SK-N-SH treated with all-trans-retinoic acid at 6 μM for 48 hours (cell line): Measurements from ENCODE around the gene FBLN2.
A peak's percentile ranks its signal among the peaks of the same experiment; 100 is the strongest.

Experiments used
- ATAC-seq: fragments of 200-7000 bp; cut with Tn5 transposase; 3 replicates; pipeline ENCODE4 v1.9.1; 2020; ENCODE audit warnings: mild to moderate bottlenecking, moderate library complexity
- ARNTL ChIP-seq: fragments of 450-650 bp; formaldehyde crosslinking; IDR thresholded peaks from 2 replicates; pipeline ENCODE4 v1.5.0; 2020; ENCODE audit warnings: low read depth, mild to moderate bottlenecking, moderate library complexity, borderline replicate concordance
- BACH2 ChIP-seq: fragments of 250-450 bp; sonication (Bioruptor Pico); IDR thresholded peaks from 2 replicates; pipeline ENCODE4 v1.9.0; 2021; ENCODE audit warnings: mild to moderate bottlenecking, borderline replicate concordance
- CSDC2 ChIP-seq: fragments of 250-450 bp; sonication (Bioruptor Pico); IDR thresholded peaks from 2 replicates; pipeline ENCODE4 v1.5.0; 2020; ENCODE audit warnings: mild to moderate bottlenecking, moderate library complexity
- ESRRG ChIP-seq: fragments of 250-450 bp; sonication (Bioruptor Pico); IDR thresholded peaks from 2 replicates; pipeline ENCODE4 v1.6.1; 2021; ENCODE audit warnings: mild to moderate bottlenecking
- ISL1 ChIP-seq: fragments of 250-450 bp; sonication (Bioruptor Pico); IDR thresholded peaks from 2 replicates; pipeline ENCODE4 v2.1.2; 2022; ENCODE audit warnings: mild to moderate bottlenecking, moderate library complexity
- PATZ1 ChIP-seq: fragments of 250-450 bp; sonication (Bioruptor Pico); IDR thresholded peaks from 2 replicates; pipeline ENCODE4 v1.8.0; 2020; ENCODE audit warnings: mild to moderate bottlenecking, moderate library complexity, borderline replicate concordance
- PPARA ChIP-seq: fragments of 250-450 bp; sonication (Bioruptor Pico); IDR thresholded peaks from 2 replicates; pipeline ENCODE4 v1.5.0; 2020; ENCODE audit warnings: mild to moderate bottlenecking, borderline replicate concordance
- RARB ChIP-seq: fragments of 250-450 bp; sonication (Bioruptor Pico); IDR thresholded peaks from 2 replicates; pipeline ENCODE4 v1.8.0; 2021; ENCODE audit warnings: mild to moderate bottlenecking, moderate library complexity
- TCF4 ChIP-seq: fragments of 250-450 bp; sonication (Bioruptor Pico); IDR thresholded peaks from 2 replicates; pipeline ENCODE4 v1.8.0; 2021; ENCODE audit warnings: mild to moderate bottlenecking, moderate library complexity, borderline replicate concordance
- TOX ChIP-seq: fragments of 250-450 bp; sonication (Bioruptor Pico); IDR thresholded peaks from 2 replicates; pipeline ENCODE4 v1.8.0; 2021; ENCODE audit warnings: mild to moderate bottlenecking, moderate library complexity, borderline replicate concordance
- TSHZ2 ChIP-seq: fragments of 250-450 bp; sonication (Bioruptor Pico); IDR thresholded peaks from 2 replicates; pipeline ENCODE4 v1.5.0; 2020; ENCODE audit warnings: mild to moderate bottlenecking, moderate library complexity
- ZC3H10 ChIP-seq: fragments of 250-450 bp; sonication (Bioruptor Pico); IDR thresholded peaks from 2 replicates; pipeline ENCODE4 v1.5.1; 2021; ENCODE audit warnings: mild to moderate bottlenecking, moderate library complexity
- ZFP3 ChIP-seq: fragments of 250-450 bp; sonication (Bioruptor Pico); IDR thresholded peaks from 2 replicates; pipeline ENCODE4 v1.5.0; 2020; ENCODE audit warnings: mild to moderate bottlenecking, moderate library complexity
- ZNF565 ChIP-seq: fragments of 450-650 bp; formaldehyde crosslinking; conservative IDR thresholded peaks from 2 replicates; pipeline ENCODE4 v1.5.0; 2020; ENCODE audit warnings: low read depth, mild to moderate bottlenecking, moderate library complexity
- ZNF8 ChIP-seq: fragments of 450-650 bp; formaldehyde crosslinking; IDR thresholded peaks from 2 replicates; pipeline ENCODE4 v1.5.0; 2020; ENCODE audit warnings: mild to moderate bottlenecking, moderate library complexity
- TF ChIP-seq, protein P1 (sequence below): fragments of 250-450 bp; sonication (Bioruptor Pico); IDR thresholded peaks from 2 replicates; pipeline ENCODE4 v1.8.0; 2021; ENCODE audit warnings: low read depth, mild to moderate bottlenecking, moderate library complexity, borderline replicate concordance
- TF ChIP-seq, protein P2 (sequence below): fragments of 250-450 bp; sonication (Bioruptor Pico); IDR thresholded peaks from 2 replicates; pipeline ENCODE4 v1.5.1; 2021; ENCODE audit warnings: mild to moderate bottlenecking, moderate library complexity
- TF ChIP-seq, protein P3 (sequence below): fragments of 250-450 bp; sonication (Bioruptor Pico); IDR thresholded peaks from 2 replicates; pipeline ENCODE4 v1.5.1; 2020; ENCODE audit warnings: low read depth, mild to moderate bottlenecking, moderate library complexity

The FBLN2 gene

DNA sequence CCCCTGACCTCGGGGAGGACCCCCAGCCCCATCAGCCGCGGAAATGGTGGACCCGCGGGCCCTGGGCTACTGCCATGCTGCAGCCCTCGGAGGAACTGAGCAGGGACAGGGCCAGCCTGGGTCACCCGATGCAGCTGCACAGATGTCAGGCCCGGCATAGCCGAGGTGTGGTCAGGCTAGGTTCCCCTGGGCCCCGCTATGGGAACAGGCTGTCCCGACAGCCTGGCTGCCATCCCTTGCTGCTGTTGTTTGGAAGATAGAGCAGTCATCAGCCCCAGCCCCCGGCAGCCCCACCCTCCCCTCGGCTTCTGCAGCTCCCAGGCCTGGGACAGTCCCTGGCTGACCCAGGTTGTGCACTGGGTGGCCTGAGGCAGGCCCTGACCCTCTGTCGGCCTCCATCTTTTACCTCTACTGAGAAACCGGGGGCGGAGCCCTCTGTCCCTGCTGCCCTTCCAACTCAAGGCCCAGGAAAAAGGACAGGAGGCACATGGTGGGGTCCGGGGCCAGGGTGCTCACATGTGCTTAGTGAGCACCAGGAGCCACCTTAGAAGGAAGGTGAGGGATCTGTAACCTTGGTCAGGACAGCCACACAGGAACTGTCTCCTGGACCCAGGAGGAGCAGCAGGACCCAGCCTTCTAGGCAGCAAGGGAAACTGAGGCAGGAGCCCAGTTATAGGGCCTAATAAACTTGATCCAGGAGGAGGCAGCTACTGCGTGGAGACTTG lies 31.5 kb upstream of the FBLN2 start:
- no peak for ATAC-seq
- TF ChIP-seq RARB (no peak), BACH2 (CRISPR knock-in tag) (no peak), ZNF8 (no peak), ARNTL (CRISPR knock-in tag) (no peak), TOX (CRISPR knock-in tag) (no peak), ISL1 (CRISPR knock-in tag) (no peak), TSHZ2 (no peak), PPARA (CRISPR knock-in tag) (no peak), ZC3H10 (CRISPR knock-in tag) (no peak), ZNF565 (CRISPR knock-in tag) (no peak), PATZ1 (CRISPR knock-in tag) (no peak)
- TF ChIP-seq, protein P1, sequence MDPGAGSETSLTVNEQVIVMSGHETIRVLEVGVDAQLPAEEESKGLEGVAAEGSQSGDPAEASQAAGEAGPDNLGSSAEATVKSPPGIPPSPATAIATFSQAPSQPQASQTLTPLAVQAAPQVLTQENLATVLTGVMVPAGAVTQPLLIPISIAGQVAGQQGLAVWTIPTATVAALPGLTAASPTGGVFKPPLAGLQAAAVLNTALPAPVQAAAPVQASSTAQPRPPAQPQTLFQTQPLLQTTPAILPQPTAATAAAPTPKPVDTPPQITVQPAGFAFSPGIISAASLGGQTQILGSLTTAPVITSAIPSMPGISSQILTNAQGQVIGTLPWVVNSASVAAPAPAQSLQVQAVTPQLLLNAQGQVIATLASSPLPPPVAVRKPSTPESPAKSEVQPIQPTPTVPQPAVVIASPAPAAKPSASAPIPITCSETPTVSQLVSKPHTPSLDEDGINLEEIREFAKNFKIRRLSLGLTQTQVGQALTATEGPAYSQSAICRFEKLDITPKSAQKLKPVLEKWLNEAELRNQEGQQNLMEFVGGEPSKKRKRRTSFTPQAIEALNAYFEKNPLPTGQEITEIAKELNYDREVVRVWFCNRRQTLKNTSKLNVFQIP (CRISPR knock-in tag), result no peak
- TF ChIP-seq, protein P2, sequence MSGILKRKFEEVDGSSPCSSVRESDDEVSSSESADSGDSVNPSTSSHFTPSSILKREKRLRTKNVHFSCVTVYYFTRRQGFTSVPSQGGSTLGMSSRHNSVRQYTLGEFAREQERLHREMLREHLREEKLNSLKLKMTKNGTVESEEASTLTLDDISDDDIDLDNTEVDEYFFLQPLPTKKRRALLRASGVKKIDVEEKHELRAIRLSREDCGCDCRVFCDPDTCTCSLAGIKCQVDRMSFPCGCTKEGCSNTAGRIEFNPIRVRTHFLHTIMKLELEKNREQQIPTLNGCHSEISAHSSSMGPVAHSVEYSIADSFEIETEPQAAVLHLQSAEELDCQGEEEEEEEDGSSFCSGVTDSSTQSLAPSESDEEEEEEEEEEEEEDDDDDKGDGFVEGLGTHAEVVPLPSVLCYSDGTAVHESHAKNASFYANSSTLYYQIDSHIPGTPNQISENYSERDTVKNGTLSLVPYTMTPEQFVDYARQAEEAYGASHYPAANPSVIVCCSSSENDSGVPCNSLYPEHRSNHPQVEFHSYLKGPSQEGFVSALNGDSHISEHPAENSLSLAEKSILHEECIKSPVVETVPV (CRISPR knock-in tag), result no peak

DNA sequence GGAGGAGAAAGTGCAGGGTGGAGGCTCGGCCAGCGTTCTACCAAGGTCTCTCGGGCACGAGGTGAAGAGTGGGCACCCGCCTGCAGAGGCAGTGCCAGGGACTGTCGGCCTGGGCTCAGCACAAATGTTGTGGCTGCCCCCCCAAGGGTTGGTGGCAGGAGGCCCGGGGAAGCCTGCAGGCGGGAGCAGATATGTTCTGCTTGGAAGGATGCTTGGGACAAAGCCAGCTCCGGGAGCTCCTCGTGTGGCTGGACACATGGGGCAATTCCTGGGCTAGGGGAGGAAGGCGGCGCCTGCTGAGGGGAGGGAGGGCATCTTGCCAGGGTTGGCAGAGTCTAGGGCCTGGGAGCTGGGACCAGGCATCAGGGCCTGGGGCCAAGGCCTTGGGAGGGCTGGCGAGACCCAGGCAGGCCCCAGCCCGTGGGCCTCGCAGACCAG lies 30.4 kb upstream of the FBLN2 start:
- peak; percentile 12; the same call in 2 of the 3 replicates for ATAC-seq
- TF ChIP-seq ZNF565 (CRISPR knock-in tag) (no peak), ARNTL (CRISPR knock-in tag) (no peak), ZFP3 (CRISPR knock-in tag) (no peak), ESRRG (no peak), TOX (CRISPR knock-in tag) (no peak), TCF4 (CRISPR knock-in tag) (no peak), ISL1 (CRISPR knock-in tag) (no peak), ZC3H10 (CRISPR knock-in tag) (no peak), PPARA (CRISPR knock-in tag) (no peak), CSDC2 (no peak)
- TF ChIP-seq, protein P3, sequence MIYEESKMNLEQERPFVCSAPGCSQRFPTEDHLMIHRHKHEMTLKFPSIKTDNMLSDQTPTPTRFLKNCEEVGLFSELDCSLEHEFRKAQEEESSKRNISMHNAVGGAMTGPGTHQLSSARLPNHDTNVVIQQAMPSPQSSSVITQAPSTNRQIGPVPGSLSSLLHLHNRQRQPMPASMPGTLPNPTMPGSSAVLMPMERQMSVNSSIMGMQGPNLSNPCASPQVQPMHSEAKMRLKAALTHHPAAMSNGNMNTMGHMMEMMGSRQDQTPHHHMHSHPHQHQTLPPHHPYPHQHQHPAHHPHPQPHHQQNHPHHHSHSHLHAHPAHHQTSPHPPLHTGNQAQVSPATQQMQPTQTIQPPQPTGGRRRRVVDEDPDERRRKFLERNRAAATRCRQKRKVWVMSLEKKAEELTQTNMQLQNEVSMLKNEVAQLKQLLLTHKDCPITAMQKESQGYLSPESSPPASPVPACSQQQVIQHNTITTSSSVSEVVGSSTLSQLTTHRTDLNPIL, result no peak
- TF ChIP-seq, protein P2 (CRISPR knock-in tag), result no peak
- TF ChIP-seq, all 23 proteins: peak for 0
